Measurements from ENCODE around the gene TRPM8.
"Not testable (repeated sequence)": the region's sequence is repeated elsewhere in the genome, so short reads cannot be mapped to it uniquely, and the experiment has no call there.

Gene TRPM8

GRCh38 chr2:233917116-233917515, at the start of gene TRPM8:
Gene TRPM8 (plus strand): TSS chr2:233917373. CDS start chr2:233926538, 9,165 bp downstream.
- ATAC-seq: no peak
- DNase-seq: no peak

- DNase-seq (peak; percentile 62), ATAC-seq (peak; percentile 84)
Observed at GRCh38 chr2:233867993-233868532, 49.1 kb upstream of the TRPM8 start, which contains the start of gene MSL3B. Gene MSL3B (minus strand): TSS chr2:233868386.

- ATAC-seq: no peak
Observed at GRCh38 chr2:233871432-233871831, 45.7 kb upstream of the TRPM8 start.

GRCh38 chr2:233872125-233872524, 45.0 kb upstream of the TRPM8 start:
- not testable (repeated sequence) for DNase-seq, ATAC-seq

More at GRCh38 chr2:233871432-233871831, 45.7 kb upstream of the TRPM8 start:
- no peak for DNase-seq

- no peak for ATAC-seq
Observed at GRCh38 chr2:233882353-233882752, 34.8 kb upstream of the TRPM8 start.

GRCh38 chr2:233892793-233893192, 24.4 kb upstream of the TRPM8 start:
- DNase-seq (no peak), ATAC-seq (no peak)

More at GRCh38 chr2:233882353-233882752, 34.8 kb upstream of the TRPM8 start:
- no peak for DNase-seq

- DNase-seq, ATAC-seq: not testable (repeated sequence)
Observed at GRCh38 chr2:233896253-233896652, 20.9 kb upstream of the TRPM8 start.

GRCh38 chr2:233901367-233901766, 15.8 kb upstream of the TRPM8 start:
- ATAC-seq: no peak
- DNase-seq: no peak

- ATAC-seq (no peak), DNase-seq (no peak)
Observed at GRCh38 chr2:233901884-233902283, 15.3 kb upstream of the TRPM8 start.

- no peak for DNase-seq
- ATAC-seq: no peak
Observed at GRCh38 chr2:233905945-233906344, 11.2 kb upstream of the TRPM8 start.

- ATAC-seq: no peak
- no peak for DNase-seq
Observed at GRCh38 chr2:233907627-233908026, 9.5 kb upstream of the TRPM8 start.

GRCh38 chr2:233912691-233913423, 4.3 kb upstream of the TRPM8 start:
- ATAC-seq (no peak), DNase-seq (peak; percentile 51)

GRCh38 chr2:233915128-233915527, 2.0 kb upstream of the TRPM8 start:
- DNase-seq: no peak
- no peak for ATAC-seq

- DNase-seq (no peak), ATAC-seq (no peak)
Observed at GRCh38 chr2:233919319-233919718, 2.1 kb downstream of the TRPM8 start.

GRCh38 chr2:233919938-233920337, 2.8 kb downstream of the TRPM8 start:
- DNase-seq (no peak), ATAC-seq (peak; percentile 80)

- DNase-seq: no peak
- no peak for ATAC-seq
Observed at GRCh38 chr2:233922471-233922870, 5.3 kb downstream of the TRPM8 start.

- DNase-seq: no peak
- ATAC-seq: no peak
Observed at GRCh38 chr2:233925402-233925801, 8.2 kb downstream of the TRPM8 start.

GRCh38 chr2:233926806-233927205, 9.6 kb downstream of the TRPM8 start:
- no peak for ATAC-seq
- no peak for DNase-seq

- ATAC-seq (peak; percentile 51), DNase-seq (peak; percentile 53)
Observed at GRCh38 chr2:233928594-233929351, 11.6 kb downstream of the TRPM8 start.

- ATAC-seq (peak; percentile 78), DNase-seq (no peak)
Observed at GRCh38 chr2:233929352-233930022, 12.3 kb downstream of the TRPM8 start.

- ATAC-seq: no peak
- DNase-seq: no peak
Observed at GRCh38 chr2:233934524-233934923, 17.4 kb downstream of the TRPM8 start.

GRCh38 chr2:233935426-233935825, 18.3 kb downstream of the TRPM8 start:
- DNase-seq: no peak

More at GRCh38 chr2:233935426-233935825, 18.3 kb downstream of the TRPM8 start:
- ATAC-seq: no peak
